Activated effector memory CD4-positive, alpha-beta T cell treated with anti-CD3 and anti-CD28 coated beads, Interleukin-2, amount 50 U/mL, for 16 hours (primary cell): ENCODE measurements around the gene PIM3.

Experiments
- DNase-seq: peaks from one replicate; pipeline ENCODE4 v3.0.0-alpha.2; 2020

PIM3 gene

DNA sequence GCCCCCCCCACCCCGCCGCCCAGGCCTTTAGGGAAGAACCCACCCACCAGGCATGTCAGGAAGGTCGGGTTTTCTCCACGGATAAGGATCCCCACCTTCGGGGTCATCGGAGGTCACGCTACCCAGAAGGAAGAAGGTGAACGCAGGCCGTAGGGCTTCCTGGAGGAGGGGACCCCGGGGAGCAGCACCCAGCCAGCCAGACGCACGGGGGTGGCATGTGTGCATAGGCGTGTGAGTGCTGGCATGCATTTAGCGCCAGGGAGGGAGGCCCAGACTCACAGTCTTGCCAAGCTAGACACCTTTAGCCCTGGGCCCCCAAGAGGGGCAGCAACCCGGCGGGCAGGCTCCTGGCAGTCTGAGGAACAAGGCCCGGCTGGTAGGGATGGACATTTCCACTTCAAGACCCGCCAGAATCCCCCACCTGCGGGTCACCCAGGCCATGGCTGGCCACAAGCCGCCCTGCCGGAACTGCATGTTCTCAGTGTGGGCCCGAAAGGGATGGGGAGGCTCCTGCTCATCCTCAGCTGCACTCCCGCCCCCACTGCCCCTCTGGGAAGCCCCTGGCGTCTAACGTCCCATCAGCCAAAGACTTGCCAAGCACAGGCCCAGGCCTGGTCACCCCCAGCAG, 16.7 kb upstream of the PIM3 start:
- no peak for DNase-seq

DNA sequence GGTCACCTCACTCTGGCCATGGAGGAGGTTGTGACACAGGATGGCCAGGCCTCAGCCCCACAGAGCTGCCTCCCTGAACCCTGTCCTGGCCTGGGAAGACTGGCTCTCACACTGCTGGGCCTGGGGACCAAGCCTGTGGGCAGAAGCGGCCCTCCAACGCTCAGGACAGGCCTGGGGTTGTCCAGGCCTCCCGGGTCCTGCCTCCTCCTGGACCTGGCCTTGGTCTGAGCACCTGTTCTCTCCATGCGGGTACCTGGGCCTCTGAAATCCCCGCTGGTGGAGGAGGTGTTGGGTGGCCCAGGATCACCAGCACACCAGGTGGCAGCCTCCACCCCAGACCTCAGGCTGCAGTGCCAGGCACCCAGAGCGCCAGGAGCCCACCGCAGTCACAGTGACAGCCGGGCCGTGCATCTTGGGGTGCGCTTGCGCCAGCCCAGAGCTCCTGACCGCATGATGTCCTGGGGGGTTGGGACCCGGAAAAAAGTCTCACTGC, 16.1 kb upstream of the PIM3 start:
- no peak for DNase-seq

DNA sequence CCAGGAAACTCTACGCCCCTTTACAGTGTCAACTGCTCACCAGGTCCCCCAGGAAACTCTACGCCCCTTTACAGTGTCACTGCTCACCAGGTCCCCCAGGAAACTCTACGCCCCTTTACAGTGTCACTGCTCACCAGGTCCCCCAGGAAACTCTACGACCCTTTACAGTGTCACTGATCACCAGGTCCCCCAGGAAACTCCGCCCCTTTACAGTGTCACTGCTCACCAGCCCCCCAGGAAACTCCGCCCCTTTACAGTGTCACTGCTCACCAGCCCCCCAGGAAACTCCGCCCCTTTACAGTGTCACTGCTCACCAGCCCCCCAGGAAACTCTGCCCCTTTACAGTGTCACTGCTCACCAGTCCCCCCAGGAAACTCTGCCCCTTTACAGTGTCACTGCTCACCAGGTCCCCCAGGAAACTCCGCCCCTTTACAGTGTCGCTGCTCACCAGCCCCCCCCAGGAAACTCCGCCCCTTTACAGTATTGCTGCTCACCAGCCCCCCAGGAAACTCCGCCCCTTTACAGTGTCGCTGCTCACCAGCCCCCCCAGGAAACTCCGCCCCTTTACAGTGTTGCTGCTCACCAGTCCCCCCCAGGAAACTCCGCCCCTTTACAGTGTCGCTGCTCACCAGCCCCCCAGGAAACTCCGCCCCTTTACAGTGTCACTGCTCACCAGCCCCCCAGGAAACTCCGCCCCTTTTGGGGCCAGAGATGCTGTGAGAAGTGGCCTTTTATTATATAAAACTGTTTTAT, 15.4 kb upstream of the PIM3 start:
- DNase-seq: peak; percentile 79

DNA sequence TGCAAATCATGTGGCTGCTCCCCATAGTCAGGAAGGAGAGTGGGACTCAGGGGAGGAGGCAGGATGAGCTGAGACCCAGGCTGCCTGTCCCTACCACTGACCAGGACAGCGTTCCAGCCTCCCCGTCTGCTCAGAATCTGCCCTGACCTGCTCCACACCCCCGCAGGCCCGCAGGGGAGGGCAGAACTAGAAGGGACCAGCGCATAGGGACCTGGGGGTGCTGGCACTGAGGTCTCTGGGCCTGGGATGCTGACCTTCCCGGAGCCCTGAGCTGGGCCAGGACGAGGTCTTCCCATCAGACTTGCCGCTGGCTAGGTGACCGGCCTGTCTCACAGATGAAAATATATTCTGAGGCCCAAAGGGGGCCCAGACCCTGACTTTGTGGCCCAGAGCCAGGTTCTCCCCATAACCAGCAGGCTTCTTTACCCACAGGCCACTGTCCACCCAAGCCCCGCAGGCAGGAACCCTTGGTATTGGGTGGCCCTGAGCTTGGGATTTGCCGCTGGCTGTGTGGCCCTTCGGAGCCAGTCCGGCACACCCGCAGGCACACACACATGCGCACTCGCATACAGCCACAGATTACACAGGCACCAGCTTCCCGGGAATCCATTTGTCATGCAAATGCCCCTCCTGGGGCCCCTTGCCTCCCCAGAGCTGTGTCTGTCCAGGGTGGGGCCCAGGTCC, 13.8 kb upstream of the PIM3 start:
- no peak for DNase-seq

DNA sequence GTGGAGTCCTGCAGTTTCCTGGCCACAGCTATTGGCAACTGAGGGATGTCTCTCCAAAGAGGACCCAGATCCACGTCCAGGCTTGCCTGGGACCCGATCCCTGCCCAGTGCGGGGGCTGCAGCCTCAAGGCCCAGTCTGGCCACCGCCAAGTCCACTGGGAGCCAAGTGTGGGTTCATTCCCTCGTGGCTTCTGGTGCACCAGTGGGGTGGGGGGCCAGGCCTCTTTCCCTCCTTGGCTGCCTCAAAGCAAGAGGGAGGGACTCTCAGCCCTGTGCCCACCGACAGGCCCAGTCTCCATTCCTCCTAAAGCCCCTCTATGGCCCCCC, 13.3 kb upstream of the PIM3 start:
- no peak for DNase-seq

DNA sequence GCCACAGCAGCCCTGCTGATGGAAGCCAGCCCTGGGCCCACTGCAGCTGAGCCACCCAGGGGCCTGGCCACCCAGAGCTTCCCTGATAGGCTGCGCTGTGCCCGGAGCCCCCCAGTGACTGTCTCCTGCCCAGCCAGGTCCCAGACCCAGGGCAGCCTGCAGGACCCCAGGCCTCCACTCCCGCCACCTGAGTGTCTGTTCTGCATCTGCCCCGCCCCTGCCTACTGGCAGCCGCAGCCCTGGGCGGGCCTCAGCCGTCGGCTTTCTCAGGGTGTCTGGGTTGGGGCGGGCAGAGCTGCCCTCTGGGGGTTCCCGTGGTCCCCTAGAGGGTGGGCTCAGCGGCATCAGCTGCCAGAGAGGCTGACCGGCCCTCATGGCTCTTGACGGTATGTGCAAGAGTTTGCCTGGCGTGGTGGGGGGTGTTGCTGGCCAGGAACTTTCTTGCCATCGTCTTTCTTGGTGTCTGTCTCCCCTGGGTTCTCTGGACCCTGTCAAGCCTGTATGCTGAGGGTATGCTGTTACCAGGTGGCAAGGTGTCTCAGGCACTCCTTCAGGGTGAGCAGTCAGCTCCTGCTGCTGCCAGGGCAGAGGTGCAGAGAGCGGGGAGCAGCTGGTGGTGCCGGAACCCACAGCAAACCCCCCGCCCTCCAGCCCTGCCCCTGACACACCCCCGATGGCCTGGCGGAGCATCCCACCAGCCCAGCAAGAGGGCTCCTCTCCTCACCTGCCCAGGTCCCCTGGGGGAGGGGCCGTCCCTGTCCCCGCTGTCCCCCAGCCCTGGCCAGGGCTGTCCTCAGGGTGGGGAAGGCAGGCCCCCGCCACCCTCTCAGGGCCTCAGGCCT, 12.2 kb upstream of the PIM3 start:
- no peak for DNase-seq

DNA sequence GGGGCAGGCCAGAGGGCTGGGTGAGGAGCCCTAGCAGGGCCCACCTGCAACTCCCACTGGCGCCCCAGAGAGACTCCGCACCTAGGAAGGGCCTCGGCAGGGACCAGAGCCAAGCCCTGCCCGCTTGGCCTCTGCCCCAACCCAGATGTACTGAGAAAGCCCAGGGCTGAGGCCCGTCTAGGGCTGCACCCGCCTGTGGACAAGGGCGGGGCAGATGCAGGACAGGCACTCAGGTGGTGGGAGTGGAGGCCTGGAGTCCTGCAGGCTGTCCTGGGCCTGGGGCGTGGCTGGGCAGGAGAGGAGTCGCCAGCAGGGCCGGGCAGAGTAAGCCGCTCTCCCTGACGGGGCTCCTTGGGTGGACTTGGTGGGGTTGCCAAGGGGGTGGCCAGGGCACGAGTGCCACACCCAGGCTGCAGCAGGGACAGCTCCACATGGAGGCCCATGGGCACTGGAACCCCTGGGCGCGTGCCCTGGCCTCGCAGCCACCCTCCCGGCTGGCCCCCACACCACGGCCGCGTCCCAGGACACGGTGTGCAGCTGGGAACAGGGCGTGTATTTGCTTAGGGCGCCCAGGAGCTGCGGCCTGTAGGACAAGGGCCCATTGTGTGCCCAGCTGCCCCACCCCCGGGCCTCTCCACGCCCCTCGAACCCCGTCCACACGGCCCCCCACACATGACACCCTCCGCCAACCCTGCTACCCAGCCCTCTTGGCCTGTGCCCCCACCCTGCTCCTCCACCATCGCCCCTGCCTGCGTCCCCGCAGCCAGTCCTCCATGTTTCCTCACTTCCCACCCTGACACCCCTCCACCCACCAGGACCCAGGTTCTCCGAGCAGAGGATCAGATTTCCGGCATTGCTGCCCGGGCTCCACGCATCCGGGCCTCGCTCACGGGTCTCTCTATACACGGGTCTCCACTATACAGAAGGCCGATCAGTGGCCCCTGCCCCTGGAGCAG, 11.3 kb upstream of the PIM3 start:
- DNase-seq: no peak

DNA sequence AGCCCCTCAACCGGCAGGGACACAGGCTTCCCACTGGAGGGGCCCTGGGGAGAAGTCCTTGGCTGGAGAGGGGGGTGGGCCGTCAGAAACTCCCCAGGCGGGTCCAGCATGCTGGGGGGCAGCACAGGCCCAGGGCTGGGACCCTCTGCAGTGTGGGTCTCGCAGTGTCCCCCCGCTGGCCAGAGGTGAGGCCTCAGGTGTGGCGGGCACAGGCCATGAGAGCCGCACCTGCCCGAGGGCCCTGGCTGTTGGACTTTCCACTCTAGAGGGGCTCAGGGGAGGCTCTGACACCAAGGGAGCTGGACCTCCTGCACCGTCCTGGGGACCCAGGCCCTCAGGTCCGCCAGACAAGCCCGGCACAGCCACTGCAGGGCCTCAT, 10.7 kb upstream of the PIM3 start:
- DNase-seq: no peak

DNA sequence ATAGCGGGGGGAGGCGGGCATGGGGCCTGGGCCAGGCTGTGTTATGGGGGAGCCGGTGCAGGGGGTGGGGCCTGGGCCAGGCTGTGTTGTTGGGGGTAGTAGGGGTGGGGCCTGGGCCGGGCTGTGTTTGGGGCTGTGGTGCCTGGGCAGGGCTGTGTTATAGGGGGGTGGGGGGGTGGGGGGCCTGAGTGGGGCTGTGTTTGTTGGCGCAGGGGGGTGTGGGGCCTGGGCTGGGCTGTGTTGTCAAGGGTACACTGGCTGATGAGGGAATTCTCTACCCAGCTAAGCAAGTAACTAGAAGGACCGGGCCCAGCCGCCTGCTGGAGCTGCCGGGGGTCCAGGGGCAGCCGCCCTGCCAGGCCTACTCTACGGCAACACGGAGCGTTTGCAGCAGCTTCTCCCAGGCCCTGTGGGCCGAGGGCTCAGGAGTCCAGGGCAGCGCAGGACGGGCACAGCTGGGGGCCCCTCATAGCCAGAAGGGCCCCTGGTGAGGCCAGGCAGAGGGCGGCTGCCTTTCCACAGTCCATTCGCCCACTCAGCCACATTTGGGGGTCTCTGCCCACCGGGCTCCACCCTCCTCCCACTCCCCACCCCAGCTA, 10.1 kb upstream of the PIM3 start:
- no peak for DNase-seq

DNA sequence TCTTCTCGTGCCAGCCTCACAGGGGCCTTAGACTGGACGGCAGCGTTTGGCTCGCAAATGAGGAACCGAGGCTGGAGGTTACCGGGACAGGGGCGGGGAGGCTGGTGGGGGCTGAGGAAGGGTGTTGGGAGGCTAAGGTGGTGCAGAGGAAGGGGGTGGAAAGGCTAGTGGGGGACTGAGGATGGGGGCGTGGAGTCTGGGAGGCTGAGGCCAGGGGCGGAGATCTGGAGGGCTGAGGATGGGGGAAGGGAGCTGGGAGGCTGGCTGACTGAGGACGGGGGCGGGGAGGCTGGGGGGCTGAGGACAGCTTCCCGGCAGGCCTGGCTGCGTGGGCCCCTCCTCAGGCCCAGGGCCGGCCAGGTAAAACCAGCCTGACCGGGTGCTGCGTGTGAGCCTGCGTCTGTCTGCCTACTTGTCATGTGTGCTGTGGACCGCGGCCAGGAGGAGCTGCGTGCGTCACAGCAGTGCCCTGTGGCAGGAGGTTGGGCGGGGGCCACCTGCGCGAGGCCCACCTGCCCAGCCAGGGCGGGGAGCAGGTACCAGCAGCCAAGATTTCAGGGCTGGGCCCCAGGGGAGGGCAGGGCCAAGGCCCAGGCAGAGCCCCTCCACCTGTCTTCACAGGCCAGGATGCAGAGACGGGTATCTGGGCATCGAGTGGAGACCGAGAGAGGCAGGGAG, 9.4 kb upstream of the PIM3 start:
- DNase-seq: no peak

DNA sequence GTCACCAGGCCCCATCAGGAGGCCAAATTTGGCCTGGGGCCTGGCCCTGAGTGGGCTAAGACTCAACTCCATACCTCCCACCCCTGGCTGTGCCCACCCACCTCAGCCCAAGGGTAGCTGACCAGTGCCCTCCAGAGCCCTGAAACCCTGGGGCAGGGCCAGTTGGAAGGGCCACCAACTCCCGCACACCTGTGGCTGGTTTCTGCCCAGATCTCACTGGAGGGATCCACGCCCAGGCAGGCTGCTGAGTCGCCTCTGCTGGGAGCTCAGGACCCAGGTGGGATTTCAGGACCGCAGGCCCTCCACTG, 8.9 kb upstream of the PIM3 start:
- no peak for DNase-seq

DNA sequence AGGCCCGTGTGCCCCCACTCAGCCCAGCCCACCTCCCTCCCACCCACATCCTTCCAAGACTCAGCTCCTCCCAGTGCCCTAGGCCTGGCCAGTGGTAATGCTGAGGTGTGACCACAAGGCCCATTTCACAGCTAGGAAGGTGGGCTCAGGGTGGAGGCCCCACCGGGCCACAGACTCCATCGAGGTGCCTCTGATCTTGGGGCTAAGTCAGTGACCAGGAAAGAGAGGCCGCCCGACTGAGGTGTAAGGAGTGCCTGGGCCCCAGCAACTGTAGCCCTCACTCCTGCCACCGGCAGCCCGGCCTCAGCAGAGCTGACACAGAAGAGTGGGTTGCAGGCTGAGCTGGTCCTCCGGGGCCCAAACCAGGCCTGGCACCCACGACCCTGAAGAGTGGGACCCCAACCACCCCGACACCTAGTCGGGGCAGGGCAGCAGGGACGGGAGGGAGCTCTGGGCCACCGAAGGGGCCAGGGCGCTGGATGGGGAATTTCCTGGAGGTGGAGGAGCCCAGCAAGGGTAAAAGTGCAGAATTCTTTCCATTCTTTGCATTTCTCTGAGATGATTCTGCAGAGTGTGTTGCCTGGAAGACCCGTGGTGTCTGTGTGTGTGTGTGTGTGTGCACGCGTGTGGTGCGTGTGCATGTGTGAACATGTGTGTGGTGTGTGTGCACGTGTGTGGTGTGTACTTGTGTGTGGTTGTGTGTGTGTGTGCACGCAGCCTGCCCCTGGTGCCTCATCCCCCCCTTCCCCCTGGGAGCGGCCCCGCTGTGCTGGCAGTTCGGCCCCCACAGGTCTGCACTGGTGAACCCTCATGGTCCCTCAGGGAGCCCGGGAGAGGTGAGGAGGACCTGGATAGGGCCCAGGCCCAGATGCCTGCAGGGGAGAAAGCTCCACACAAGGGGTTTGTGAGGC, 8.3 kb upstream of the PIM3 start:
- DNase-seq: no peak

DNA sequence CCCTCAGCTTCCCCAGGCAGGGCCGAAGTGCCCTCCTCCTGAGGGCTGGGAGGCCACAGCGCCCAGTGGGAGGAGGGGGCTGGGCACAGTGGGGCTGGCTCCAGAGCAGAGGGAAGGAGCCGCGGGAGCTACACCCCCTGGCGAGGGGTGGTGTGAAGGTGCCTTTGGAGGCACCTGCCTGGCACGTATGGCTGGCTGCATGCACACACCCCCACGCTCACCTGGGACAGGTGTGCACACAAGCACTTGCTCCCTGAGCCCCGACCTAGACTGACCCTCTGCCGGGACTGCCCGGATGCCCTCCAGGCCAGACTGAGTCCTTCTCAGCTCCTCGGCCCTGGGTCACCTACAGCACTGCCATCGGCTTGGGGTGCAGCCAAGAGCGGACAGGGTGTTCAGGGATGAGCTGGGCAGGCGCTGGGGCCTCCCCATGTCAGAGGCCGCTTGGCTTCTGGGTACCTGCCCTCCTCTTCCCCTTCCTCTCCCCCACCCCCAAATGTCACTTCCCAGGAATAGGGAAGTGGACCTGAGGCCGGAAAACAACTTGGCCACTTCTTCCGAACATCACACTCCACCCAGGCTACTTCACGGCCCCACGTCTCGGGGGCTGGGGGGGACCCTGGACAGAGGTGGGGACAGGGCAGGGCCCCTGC, 7.4 kb upstream of the PIM3 start:
- DNase-seq: no peak

DNA sequence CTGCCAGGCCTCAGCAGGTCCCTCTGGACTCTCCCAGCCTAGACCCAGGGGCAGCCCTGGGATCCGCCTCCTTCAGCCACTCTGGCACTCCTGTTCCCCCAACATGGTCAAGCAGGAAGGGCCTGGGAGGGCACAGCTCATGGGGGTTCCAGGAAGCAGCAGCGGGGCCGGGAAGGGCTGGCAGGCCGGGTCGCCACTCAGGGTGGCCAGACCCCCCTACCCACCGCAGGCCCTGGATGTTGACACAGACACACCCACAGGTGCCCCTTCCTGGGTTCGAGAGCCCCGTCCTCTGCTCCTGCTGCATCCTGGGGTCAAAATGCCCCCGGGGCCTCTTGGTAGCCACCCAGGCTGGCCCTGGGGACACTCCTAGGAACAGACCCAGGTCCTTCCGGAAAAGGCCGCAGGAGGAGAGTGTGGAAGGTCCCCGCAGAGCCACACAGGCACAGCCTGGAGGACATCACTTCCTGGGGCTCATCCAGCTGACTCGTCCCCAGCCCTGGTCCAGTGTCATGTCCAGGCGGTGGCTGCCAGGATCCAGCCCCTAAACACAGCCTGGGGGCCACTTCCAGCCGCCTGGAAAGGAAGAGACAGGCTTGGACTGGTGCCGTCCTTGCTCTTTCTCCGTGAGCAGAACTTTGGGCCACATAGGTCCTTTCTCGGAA, 6.8 kb upstream of the PIM3 start:
- no peak for DNase-seq

DNA sequence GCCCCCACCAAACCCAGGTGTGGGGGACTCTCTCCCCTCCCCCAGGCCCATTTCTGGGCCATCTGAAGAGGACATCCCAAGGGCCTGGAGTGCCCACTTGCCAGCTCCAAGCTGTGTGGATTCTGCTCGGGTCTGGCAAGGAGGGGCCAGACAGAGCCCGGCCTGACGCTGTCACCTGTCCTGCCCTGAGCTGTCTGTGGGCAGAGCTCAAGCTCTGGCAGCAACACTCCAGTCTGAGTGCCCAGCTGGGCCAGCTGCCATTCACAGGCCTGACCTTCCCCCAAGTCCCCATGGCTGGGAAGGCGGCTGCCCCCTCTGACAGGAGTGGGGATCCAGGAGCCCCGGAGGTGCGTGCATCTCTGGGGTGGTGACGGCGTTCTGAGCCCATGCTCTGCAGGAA, 6.2 kb upstream of the PIM3 start:
- DNase-seq: no peak

DNA sequence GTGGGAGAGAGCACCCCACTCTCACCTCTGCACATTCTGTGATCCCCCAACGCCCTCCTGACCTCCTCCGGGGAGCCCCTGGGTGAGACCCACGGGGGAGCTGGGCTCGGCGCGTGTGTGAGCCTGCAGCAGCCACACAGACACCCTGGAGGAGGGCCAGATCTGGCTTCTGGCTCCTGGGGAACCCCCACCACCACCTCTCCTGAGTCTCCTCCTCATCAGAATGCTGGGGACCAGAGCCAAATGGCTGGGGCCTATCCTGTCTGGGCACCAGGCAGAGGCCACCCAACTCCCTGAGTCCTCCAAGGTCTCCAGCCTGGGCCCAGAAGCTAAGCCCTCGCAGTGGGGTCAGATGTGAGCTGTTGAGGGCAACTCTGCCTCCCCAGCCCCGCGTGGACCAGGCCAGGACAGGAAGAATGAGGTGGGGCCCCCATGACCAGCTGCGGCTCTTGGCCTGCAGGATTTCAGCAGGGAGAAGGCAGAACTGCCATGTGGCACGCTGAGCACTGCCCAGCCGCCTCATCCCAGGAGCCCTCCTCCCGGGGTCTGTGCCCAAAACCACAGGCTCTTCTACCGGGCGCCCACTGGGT, 5.5 kb upstream of the PIM3 start:
- no peak for DNase-seq

DNA sequence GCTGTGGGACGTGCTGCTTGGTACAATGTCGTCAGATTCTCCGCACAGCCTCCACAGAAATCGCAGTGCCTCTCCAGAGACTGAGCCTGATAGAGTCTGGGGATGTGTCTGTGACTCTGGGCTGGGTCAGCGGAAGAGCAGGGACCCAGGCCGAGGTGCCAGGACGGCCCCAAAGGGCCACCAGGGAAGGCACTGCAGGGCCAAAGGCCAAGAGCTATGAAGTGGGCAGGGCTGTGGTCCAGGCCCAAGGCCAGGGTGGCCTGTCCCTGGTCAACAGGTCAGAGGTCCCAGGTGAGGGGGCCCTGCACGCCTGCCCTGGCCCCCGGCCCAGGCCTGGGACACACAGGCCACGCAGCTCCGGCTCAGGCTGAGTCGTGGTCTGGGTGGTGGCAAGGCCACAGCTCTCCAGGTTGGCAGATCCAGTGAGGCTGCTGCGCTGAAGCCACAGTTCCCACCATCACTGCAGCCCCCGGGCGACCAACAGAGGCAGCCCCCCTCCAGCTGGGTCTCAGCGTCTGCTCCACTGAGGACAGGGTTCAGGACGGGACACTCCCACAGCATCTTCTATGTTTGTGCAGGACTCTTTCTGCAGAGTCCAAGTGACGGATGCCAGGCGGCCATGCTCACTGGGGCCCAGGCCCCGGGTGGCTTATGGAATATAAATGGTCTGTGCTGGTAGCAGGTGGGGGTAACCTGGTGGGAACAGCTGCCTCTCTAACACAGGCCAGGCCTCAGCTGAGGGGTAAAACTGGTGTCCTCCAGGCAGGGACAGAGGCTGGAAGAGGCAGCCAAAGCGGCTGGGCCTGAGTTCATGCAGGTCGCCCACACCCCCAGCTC, 4.8 kb upstream of the PIM3 start:
- DNase-seq: no peak

DNA sequence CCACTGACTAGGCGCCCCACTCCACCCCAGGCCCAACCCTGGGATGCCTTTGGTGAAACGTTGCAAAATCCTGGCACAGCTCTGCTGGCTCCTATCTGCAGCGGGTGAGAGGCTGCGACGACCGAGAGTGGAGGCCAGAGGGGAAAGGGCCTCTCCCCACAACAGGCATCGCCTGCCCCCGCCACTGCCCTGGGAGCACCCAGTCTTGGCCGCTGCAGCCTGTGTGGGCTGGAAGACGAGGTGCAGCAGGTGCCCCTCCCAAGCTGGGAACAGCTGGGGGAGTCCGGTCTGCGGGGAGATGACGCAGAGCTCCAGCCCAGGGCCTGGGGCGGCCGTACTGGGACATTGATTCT, 4.2 kb upstream of the PIM3 start:
- no peak for DNase-seq
